Endodermal cell (in vitro differentiated cells): ENCODE measurements around the gene CNST. TPM values are rescaled to one million over a fixed set of nuclear protein-coding genes. Genes with fewer than 3 reads are reported as not detected.

Experiments
- DNase-seq: peaks from one replicate; pipeline ENCODE4 v3.0.0-alpha.2; 2017
- H3K27ac ChIP-seq: 2 replicates; pipeline ENCODE4 v1.5.1; 2013; ENCODE audit warnings: mild to moderate bottlenecking, low read depth, low read length, moderate library complexity
- H3K27me3 ChIP-seq: 2 replicates; pipeline ENCODE4 v1.6.1; 2013; ENCODE audit warnings: mild to moderate bottlenecking, low read length, moderate library complexity; ENCODE audit not compliant: insufficient read depth, control insufficient read depth, poor library complexity, severe bottlenecking
- H3K36me3 ChIP-seq: 2 replicates; pipeline ENCODE4 v1.7.0; 2013; ENCODE audit warnings: mild to moderate bottlenecking, low read length, moderate library complexity; ENCODE audit not compliant: control insufficient read depth, insufficient read depth
- H3K4me1 ChIP-seq: one replicate; pipeline ENCODE4 v1.7.0; 2013; ENCODE audit warnings: low read length; ENCODE audit not compliant: control insufficient read depth, insufficient read depth
- H3K4me3 ChIP-seq: 2 replicates; pipeline ENCODE4 v1.5.1; 2013; ENCODE audit warnings: mild to moderate bottlenecking, low read length, moderate library complexity
- H3K9ac ChIP-seq: 2 replicates; pipeline ENCODE4 v1.6.1; 2013; ENCODE audit warnings: mild to moderate bottlenecking, low read length, moderate library complexity; ENCODE audit not compliant: poor library complexity, severe bottlenecking; ENCODE audit errors: extremely low read depth
- H3K9me3 ChIP-seq: 2 replicates; pipeline ENCODE4 v1.6.1; 2013; ENCODE audit warnings: mild to moderate bottlenecking, low read length, moderate library complexity; ENCODE audit not compliant: control insufficient read depth
- H3K27ac Mint-ChIP-seq: 2 replicates; pipeline ENCODE4 v1.8.0; 2020; ENCODE audit warnings: mixed read lengths
- H3K27me3 Mint-ChIP-seq: 2 replicates; pipeline ENCODE4 v1.8.0; 2021; ENCODE audit warnings: mild to moderate bottlenecking, mixed read lengths; ENCODE audit not compliant: insufficient read depth
- H3K36me3 Mint-ChIP-seq: 2 replicates; pipeline ENCODE4 v1.8.0; 2020; ENCODE audit warnings: low read depth, mixed read lengths
- H3K4me1 Mint-ChIP-seq: 2 replicates; pipeline ENCODE4 v1.8.0; 2020; ENCODE audit warnings: mixed read lengths
- H3K4me3 Mint-ChIP-seq: 2 replicates; pipeline ENCODE4 v1.8.0; 2020; ENCODE audit warnings: mild to moderate bottlenecking, moderate library complexity, mixed read lengths
- H3K9me3 Mint-ChIP-seq: 2 replicates; pipeline ENCODE4 v1.8.0; 2020; ENCODE audit warnings: mild to moderate bottlenecking, mixed read lengths
- CTCF ChIP-seq: fragments of 200-600 bp; sonication (generic); conservative IDR thresholded peaks from 2 replicates; pipeline ENCODE4 v1.5.0; 2021; ENCODE audit warnings: antibody characterized with exemption, mild to moderate bottlenecking
- WGBS, 2 experiments: methylation state at CpG; one replicate each; pipeline versions ENCODE4 v1.1.5 to v1.1.7; 2013; ENCODE audit warnings: missing lambda C conversion rate in 2 of 2, mixed read lengths in 1 of 2; ENCODE audit not compliant: insufficient coverage in 1 of 2, insufficient read length in 1 of 2; 5-methylcytosine and 5-hydroxymethylcytosine counted together
- total RNA-seq, 2 donors: library from RNA; stranded (reverse); fragmentation: NEBNext Ultra II Directional in 1 of 2; extraction: Animal tissue kit (Norgen Biotek cat#: 25700) in 1 of 2; gene quantifications; 2 replicates in 1 of 2; 3 replicates in 1 of 2; pipeline ENCODE4 v1.2.1, GENCODE V29; 2021

The CNST gene
- total RNA-seq, 2 donors from 2014 or later, result 14.7 to 20.3 TPM

- Histone ChIP-seq H3K4me1 (peaks cover 4% of the 10 kb centered on the region), H3K4me3 (no peak overlapping the region), H3K27ac (no peak overlapping the region), H3K9me3 (no peaks in the 10 kb centered on the region), H3K27me3 (no peaks in the 10 kb centered on the region), H3K36me3 (no peaks in the 10 kb centered on the region), H3K9ac (no peak overlapping the region)
- WGBS, 2 experiments, result 84 to 85% methylated on average over 8 of the region's 8 CpGs
- H3K4me3 Mint-ChIP-seq, result no peak overlapping the region
- peaks cover 30% of the 10 kb centered on the region for H3K36me3 Mint-ChIP-seq
- H3K4me1 Mint-ChIP-seq, result peaks cover 19% of the 10 kb centered on the region
- no peaks in the 10 kb centered on the region for H3K27me3 Mint-ChIP-seq
- H3K27ac Mint-ChIP-seq, result no peak overlapping the region
- no peaks in the 10 kb centered on the region for H3K9me3 Mint-ChIP-seq
- DNase-seq, result no peak
- TF ChIP-seq CTCF, result no peak
Measured at GRCh38 chr1:246622035-246622652, 55.9 kb downstream of the CNST start.

GRCh38 chr1:246624091-246624490, 57.8 kb downstream of the CNST start:
- Histone ChIP-seq H3K36me3 (no peaks in the 10 kb centered on the region), H3K27me3 (no peaks in the 10 kb centered on the region), H3K9me3 (no peaks in the 10 kb centered on the region), H3K4me3 (no peak overlapping the region), H3K4me1 (no peaks in the 10 kb centered on the region), H3K27ac (no peak overlapping the region), H3K9ac (no peak overlapping the region)
- Mint-ChIP-seq H3K9me3 (no peaks in the 10 kb centered on the region), H3K4me1 (peaks cover under 1% of the 10 kb centered on the region), H3K36me3 (peaks cover 37% of the 10 kb centered on the region), H3K27me3 (no peaks in the 10 kb centered on the region), H3K27ac (no peak overlapping the region), H3K4me3 (no peak overlapping the region)
- TF ChIP-seq CTCF, result no peak
- 75 to 85% methylated on average over 2 to 5 of the region's 5 CpGs for WGBS, 2 experiments
- no peak for DNase-seq

- Histone ChIP-seq H3K4me3 (no peak overlapping the region), H3K36me3 (peaks cover 3% of the 10 kb centered on the region), H3K27ac (no peak overlapping the region), H3K4me1 (no peaks in the 10 kb centered on the region), H3K9me3 (no peaks in the 10 kb centered on the region), H3K9ac (no peak overlapping the region), H3K27me3 (no peaks in the 10 kb centered on the region)
- H3K36me3 Mint-ChIP-seq, result peaks cover 24% of the 10 kb centered on the region
- 80 to 100% methylated on average over 1 to 2 of the region's 2 CpGs for WGBS, 2 experiments
- H3K27ac Mint-ChIP-seq, result no peak overlapping the region
- H3K4me1 Mint-ChIP-seq, result no peaks in the 10 kb centered on the region
- no peak overlapping the region for H3K4me3 Mint-ChIP-seq
- H3K9me3 Mint-ChIP-seq, result no peaks in the 10 kb centered on the region
- no peak for DNase-seq
- H3K27me3 Mint-ChIP-seq, result no peaks in the 10 kb centered on the region
- TF ChIP-seq CTCF, result no peak
Measured at GRCh38 chr1:246629030-246629429, 62.8 kb downstream of the CNST start.
